ENCODE measurements around the gene CISD1. TPM values are rescaled to one million over a fixed set of nuclear protein-coding genes. Genes with fewer than 3 reads are reported as not detected.

CISD1 gene
- total and polyA plus RNA-seq, 9 of the 15 experiments (the other 6 are each of a cell fraction or from before 2014, with no cell fraction given) = 35.8 to 342 (median 118) TPM

DNA sequence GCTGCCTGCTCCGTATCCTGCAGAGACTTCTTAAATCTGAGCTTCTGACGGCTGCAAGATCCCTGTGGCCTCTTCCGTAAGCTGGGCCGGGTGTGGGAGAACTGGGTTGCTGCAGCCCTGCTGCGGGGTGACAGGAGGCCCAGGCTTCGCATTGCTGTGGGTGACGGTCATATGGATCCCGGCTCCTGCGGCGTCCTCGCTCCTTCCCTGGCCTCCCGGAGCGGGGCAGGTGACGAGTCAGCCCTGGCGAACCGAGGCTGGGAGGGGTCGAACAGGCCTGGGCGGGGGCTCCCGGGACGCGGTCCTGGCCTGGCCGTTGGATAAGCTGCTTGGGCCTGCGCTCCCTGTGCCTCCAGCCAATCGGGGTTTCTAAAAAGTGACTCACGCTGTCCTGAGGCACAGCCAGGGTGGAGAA, 58.0 kb downstream of the CISD1 start:
- H3K27me3 ChIP-seq (ENCODE audit: control insufficient read depth in 2 of 2, insufficient read depth in 2 of 2, low read length in 2 of 2) = no peaks in the 10 kb centered on the region
- ATAC-seq (no peak; the same call in 1 of the 3 replicates), DNase-seq (ENCODE audit: extremely low read depth in 1 of 4, low spot score in 3 of 4) (no peak), FAIRE-seq (no peak)
- CTCF ChIA-PET (ENCODE audit: low intra/inter-chr PET ratio) = no interaction called here
- in situ Hi-C loops (cut with MboI) = no loop called here
- H3K4me3 ChIP-seq = no peak overlapping the region
- intact Hi-C loops (cut with micrococcal nuclease) = no loop called here
- H4K20me1 ChIP-seq (replicated peaks; ENCODE audit: control insufficient read depth, insufficient read depth, low read length) = no peaks in the 10 kb centered on the region
- no peak overlapping the region for H3K4me2 ChIP-seq (ENCODE audit: insufficient read depth, low read length)
- H3K27ac ChIP-seq (ENCODE audit: extremely low read depth, low read depth, low read length) = no peak overlapping the region
- no peak overlapping the region for H3K9ac ChIP-seq (ENCODE audit: insufficient read depth in 1 of 2, low read depth in 2 of 2, low read length in 2 of 2)
- no peaks in the 10 kb centered on the region for H3K79me2 ChIP-seq (ENCODE audit: control insufficient read depth, insufficient read depth, low read length)
- H3K36me3 ChIP-seq (ENCODE audit: control insufficient read depth, insufficient read depth, low read length) = no peaks in the 10 kb centered on the region
- no peaks in the 10 kb centered on the region for H3K9me3 ChIP-seq (replicated peaks; ENCODE audit: control insufficient read depth, insufficient read depth, low read depth, low read length)
- TF ChIP-seq XRCC3 (IDR thresholded peaks at IDR 0.05) = no peak
- peak; percentile 32 for TF ChIP-seq HMGN3 (IDR thresholded peaks at IDR 0.05; ENCODE audit: borderline replicate concordance, extremely low read depth, insufficient read length, low read depth, low read length)
- TF ChIP-seq PHB (CRISPR knock-in tag; IDR thresholded peaks at IDR 0.05) = no peak
- H2AFZ ChIP-seq (ENCODE audit: low read depth, low read length) = no peak overlapping the region
- peaks cover 5 to 14% of the 10 kb centered on the region in 2 experiments for H3K4me1 ChIP-seq (replicated peaks in 1 of 2; ENCODE audit: control insufficient read depth in 2 of 2, insufficient read depth in 2 of 2, low read length in 2 of 2)
- POLR2A ChIA-PET = interaction anchor here (0.5 kb wide), 1 partner anchor 18 kb away, joined by 3 read pairs; no protein-coding TSS in a partner anchor
- no peaks in the 10 kb centered on the region for H3K9me1 ChIP-seq (ENCODE audit: control insufficient read depth, insufficient read depth, low read length)
- WGBS (ENCODE audit: insufficient coverage, low coverage, missing lambda C conversion rate) = 49% methylated on average over 17 of the region's 25 CpGs
- BruUV-seq (replicated peaks) = no TSS peak

DNA sequence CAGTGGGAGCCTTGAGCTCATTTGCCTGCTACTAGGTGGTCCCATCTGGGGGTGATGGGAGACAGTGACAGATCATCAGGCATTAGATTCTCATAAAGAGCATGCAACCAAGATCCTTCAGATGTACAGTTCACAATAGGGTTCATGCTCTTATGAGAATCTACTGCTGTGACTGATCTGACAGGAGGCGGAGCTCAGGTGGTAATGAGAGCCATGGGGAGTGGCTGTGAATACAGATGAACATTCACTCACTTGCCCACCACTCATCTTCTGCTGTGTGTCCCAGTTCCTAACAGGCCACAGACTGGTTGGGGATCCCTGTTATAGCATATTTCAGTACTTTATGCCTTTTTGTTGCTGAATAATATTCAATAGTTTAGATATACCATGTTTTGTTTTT, 59.3 kb downstream of the CISD1 start:
- BruUV-seq (replicated peaks) = no TSS peak
- POLR2A ChIA-PET = no interaction called here
- no peaks in the 10 kb centered on the region for H3K9me1 ChIP-seq (ENCODE audit: control insufficient read depth, insufficient read depth, low read length)
- no peaks in the 10 kb centered on the region for H3K79me2 ChIP-seq (ENCODE audit: control insufficient read depth, insufficient read depth, low read length)
- intact Hi-C loops (cut with micrococcal nuclease) = no loop called here
- FAIRE-seq (no peak), ATAC-seq (no peak), DNase-seq (ENCODE audit: extremely low read depth in 1 of 4, low spot score in 3 of 4) (no peak)
- no peak overlapping the region for H3K4me2 ChIP-seq (ENCODE audit: insufficient read depth, low read length)
- WGBS (ENCODE audit: insufficient coverage, low coverage, missing lambda C conversion rate) = 39% methylated on average over 1 of the region's 1 CpG
- peaks cover 1 to 5% of the 10 kb centered on the region in 2 experiments for H3K4me1 ChIP-seq (replicated peaks in 1 of 2; ENCODE audit: control insufficient read depth in 2 of 2, insufficient read depth in 2 of 2, low read length in 2 of 2)
- H4K20me1 ChIP-seq (replicated peaks; ENCODE audit: control insufficient read depth, insufficient read depth, low read length) = no peaks in the 10 kb centered on the region
- in situ Hi-C loops (cut with MboI) = no loop called here
- CTCF ChIA-PET (ENCODE audit: low intra/inter-chr PET ratio) = no interaction called here
- no peak overlapping the region for H3K4me3 ChIP-seq
- no peaks in the 10 kb centered on the region for H3K9me3 ChIP-seq (replicated peaks; ENCODE audit: control insufficient read depth, insufficient read depth, low read depth, low read length)
- TF ChIP-seq ZNF586 (CRISPR knock-in tag; conservative IDR thresholded peaks at IDR 0.05) (no peak), SMARCA4 (IDR thresholded peaks at IDR 0.05) (no peak), CHD4 (IDR thresholded peaks at IDR 0.05; ENCODE audit: insufficient read depth, insufficient replicate concordance, low read depth, low read length, poor library complexity, severe bottlenecking) (no peak), MAFG (tag; conservative IDR thresholded peaks at IDR 0.05) (no peak), NRF1 (conservative IDR thresholded peaks at IDR 0.05 in 1 of 2, IDR thresholded peaks at IDR 0.05 in 1 of 2) (no peak), RBM25 (IDR thresholded peaks at IDR 0.05; ENCODE audit: low read depth, low read length, severe bottlenecking) (no peak), ZNF785 (CRISPR knock-in tag; IDR thresholded peaks at IDR 0.05) (no peak), CSDE1 (IDR thresholded peaks at IDR 0.05) (no peak)
- TF ChIP-seq, protein P1, sequence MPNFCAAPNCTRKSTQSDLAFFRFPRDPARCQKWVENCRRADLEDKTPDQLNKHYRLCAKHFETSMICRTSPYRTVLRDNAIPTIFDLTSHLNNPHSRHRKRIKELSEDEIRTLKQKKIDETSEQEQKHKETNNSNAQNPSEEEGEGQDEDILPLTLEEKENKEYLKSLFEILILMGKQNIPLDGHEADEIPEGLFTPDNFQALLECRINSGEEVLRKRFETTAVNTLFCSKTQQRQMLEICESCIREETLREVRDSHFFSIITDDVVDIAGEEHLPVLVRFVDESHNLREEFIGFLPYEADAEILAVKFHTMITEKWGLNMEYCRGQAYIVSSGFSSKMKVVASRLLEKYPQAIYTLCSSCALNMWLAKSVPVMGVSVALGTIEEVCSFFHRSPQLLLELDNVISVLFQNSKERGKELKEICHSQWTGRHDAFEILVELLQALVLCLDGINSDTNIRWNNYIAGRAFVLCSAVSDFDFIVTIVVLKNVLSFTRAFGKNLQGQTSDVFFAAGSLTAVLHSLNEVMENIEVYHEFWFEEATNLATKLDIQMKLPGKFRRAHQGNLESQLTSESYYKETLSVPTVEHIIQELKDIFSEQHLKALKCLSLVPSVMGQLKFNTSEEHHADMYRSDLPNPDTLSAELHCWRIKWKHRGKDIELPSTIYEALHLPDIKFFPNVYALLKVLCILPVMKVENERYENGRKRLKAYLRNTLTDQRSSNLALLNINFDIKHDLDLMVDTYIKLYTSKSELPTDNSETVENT (CRISPR knock-in tag; IDR thresholded peaks at IDR 0.05) = no peak
- no peak overlapping the region for H3K9ac ChIP-seq (ENCODE audit: insufficient read depth in 1 of 2, low read depth in 2 of 2, low read length in 2 of 2)
- H3K36me3 ChIP-seq (ENCODE audit: control insufficient read depth, insufficient read depth, low read length) = no peaks in the 10 kb centered on the region
- H3K27me3 ChIP-seq (ENCODE audit: control insufficient read depth in 2 of 2, insufficient read depth in 2 of 2, low read length in 2 of 2) = no peaks in the 10 kb centered on the region
- no peak overlapping the region for H3K27ac ChIP-seq (ENCODE audit: extremely low read depth, low read depth, low read length)
- H2AFZ ChIP-seq (ENCODE audit: low read depth, low read length) = no peak overlapping the region
